Glutamatergic neuron (in vitro differentiated cells): Measurements from ENCODE around the gene MMP24. TPM values are rescaled to one million over a fixed set of nuclear protein-coding genes. Genes with fewer than 3 reads are reported as not detected.

ENCODE experiments used
- DNase-seq: peaks from one replicate; pipeline ENCODE4 v3.0.0; 2022
- H3K27ac Mint-ChIP-seq: one replicate; pipeline ENCODE4 v1.8.0; 2020; ENCODE audit warnings: mild to moderate bottlenecking, mixed read lengths, inconsistent platforms; ENCODE audit not compliant: unreplicated experiment
- H3K27me3 Mint-ChIP-seq: one replicate; pipeline ENCODE4 v1.8.0; 2020; ENCODE audit warnings: mild to moderate bottlenecking, moderate library complexity, mixed read lengths, inconsistent platforms; ENCODE audit not compliant: unreplicated experiment
- H3K36me3 Mint-ChIP-seq: one replicate; pipeline ENCODE4 v1.8.0; 2020; ENCODE audit warnings: mild to moderate bottlenecking, mixed read lengths, inconsistent platforms; ENCODE audit not compliant: unreplicated experiment
- H3K4me1 Mint-ChIP-seq: one replicate; pipeline ENCODE4 v1.8.0; 2020; ENCODE audit warnings: mild to moderate bottlenecking, low read depth, mixed read lengths, inconsistent platforms; ENCODE audit not compliant: unreplicated experiment
- H3K4me3 Mint-ChIP-seq: one replicate; pipeline ENCODE4 v1.8.0; 2020; ENCODE audit warnings: mild to moderate bottlenecking, mixed read lengths, inconsistent platforms; ENCODE audit not compliant: unreplicated experiment
- H3K9me3 Mint-ChIP-seq: one replicate; pipeline ENCODE4 v1.8.0; 2020; ENCODE audit warnings: mild to moderate bottlenecking, moderate library complexity, mixed read lengths, inconsistent platforms; ENCODE audit not compliant: unreplicated experiment
- CTCF ChIP-seq: fragments of 200-600 bp; sonication (generic); IDR thresholded peaks from one replicate; pipeline ENCODE4 v1.5.0; 2021; ENCODE audit not compliant: partially characterized antibody, unreplicated experiment
- total RNA-seq: library from RNA; stranded (reverse); fragmentation: NEBNext Ultra II Directional; extraction: Animal tissue kit (Norgen Biotek cat#: 25700); gene quantifications from one replicate; pipeline ENCODE4 v1.2.1, GENCODE V29; 2021; ENCODE audit not compliant: unreplicated experiment

Gene MMP24
- total RNA-seq, 1 donor from 2014 or later: 19.0 TPM

GRCh38 chr20:35237486-35237885 is 11.0 kb downstream of the MMP24 start:
- H3K4me1 Mint-ChIP-seq: peaks cover 1% of the 10 kb centered on the region
- no peaks in the 10 kb centered on the region for H3K27me3 Mint-ChIP-seq
- H3K36me3 Mint-ChIP-seq: no peaks in the 10 kb centered on the region
- no peak for DNase-seq
- H3K27ac Mint-ChIP-seq: no peak overlapping the region
- no peak for TF ChIP-seq CTCF
- H3K9me3 Mint-ChIP-seq: peaks cover 2% of the 10 kb centered on the region
- no peak overlapping the region for H3K4me3 Mint-ChIP-seq

GRCh38 chr20:35238170-35238569 is 11.7 kb downstream of the MMP24 start:
- Mint-ChIP-seq H3K36me3 (no peaks in the 10 kb centered on the region), H3K27me3 (no peaks in the 10 kb centered on the region), H3K27ac (no peak overlapping the region), H3K4me3 (no peak overlapping the region), H3K4me1 (peaks cover 1% of the 10 kb centered on the region), H3K9me3 (peaks cover 2% of the 10 kb centered on the region)
- no peak for TF ChIP-seq CTCF
- DNase-seq: no peak

GRCh38 chr20:35238735-35239134 is 12.2 kb downstream of the MMP24 start:
- Mint-ChIP-seq H3K27ac (no peak overlapping the region), H3K9me3 (peaks cover 2% of the 10 kb centered on the region), H3K4me3 (no peak overlapping the region), H3K36me3 (no peaks in the 10 kb centered on the region), H3K27me3 (no peaks in the 10 kb centered on the region), H3K4me1 (peaks cover 1% of the 10 kb centered on the region)
- no peak for TF ChIP-seq CTCF
- DNase-seq: no peak

- Mint-ChIP-seq H3K4me3 (no peak overlapping the region), H3K4me1 (peaks cover 1% of the 10 kb centered on the region), H3K27me3 (no peaks in the 10 kb centered on the region), H3K9me3 (peaks cover 2% of the 10 kb centered on the region), H3K36me3 (no peaks in the 10 kb centered on the region), H3K27ac (no peak overlapping the region)
- no peak for TF ChIP-seq CTCF
- no peak for DNase-seq
These were observed 13.8 kb downstream of the MMP24 start for GRCh38 chr20:35240083-35240810.

GRCh38 chr20:35240811-35241293 is 14.4 kb downstream of the MMP24 start:
- peaks cover 2% of the 10 kb centered on the region for H3K9me3 Mint-ChIP-seq
- H3K27me3 Mint-ChIP-seq: no peaks in the 10 kb centered on the region
- no peak for DNase-seq
- peaks cover 1% of the 10 kb centered on the region for H3K4me1 Mint-ChIP-seq
- no peak overlapping the region for H3K4me3 Mint-ChIP-seq
- TF ChIP-seq CTCF: no peak
- no peaks in the 10 kb centered on the region for H3K36me3 Mint-ChIP-seq
- no peak overlapping the region for H3K27ac Mint-ChIP-seq
